WTC11 (cell line): ENCODE measurements around the gene OVCA2.

Source experiments
- CREB1 ChIP-seq: sonication (generic); formaldehyde crosslinking; IDR thresholded peaks from 2 replicates; pipeline ENCODE4 v1.8.0; 2023; ENCODE audit warnings: mild to moderate bottlenecking, missing genetic modification reagents
- CTCF ChIP-seq: fragments of 200-600 bp; IDR thresholded peaks from 2 replicates; pipeline ENCODE4 v1.8.0; 2022; ENCODE audit warnings: antibody characterized with exemption
- ELF4 ChIP-seq: sonication (generic); formaldehyde crosslinking; IDR thresholded peaks from 2 replicates; pipeline ENCODE4 v1.8.1; 2022; ENCODE audit warnings: low read depth, mild to moderate bottlenecking, moderate library complexity, missing genetic modification reagents
- ETV6 ChIP-seq: sonication (generic); formaldehyde crosslinking; IDR thresholded peaks from 2 replicates; pipeline ENCODE4 v1.8.1; 2022; ENCODE audit warnings: mild to moderate bottlenecking, missing genetic modification reagents
- RORB ChIP-seq: fragments of 250-450 bp; sonication (Bioruptor Pico); IDR thresholded peaks from 2 replicates; pipeline ENCODE4 v1.9.0; 2021; ENCODE audit warnings: mild to moderate bottlenecking
- USF2 ChIP-seq: sonication (generic); formaldehyde crosslinking; IDR thresholded peaks from 2 replicates; pipeline ENCODE4 v1.8.1; 2023; ENCODE audit warnings: mild to moderate bottlenecking, missing genetic modification reagents, moderate library complexity

GRCh38 chr17:2024572-2025219 is 17.1 kb upstream of the OVCA2 start:
- TF ChIP-seq CTCF (no peak), ETV6 (CRISPR knock-in tag) (no peak), USF2 (CRISPR knock-in tag) (no peak), CREB1 (no peak), ELF4 (CRISPR knock-in tag) (no peak), RORB (no peak)
